Kidney (tissue), 14 donors: ENCODE results near the gene ZNF358. TPM values are rescaled to one million over a fixed set of nuclear protein-coding genes. Genes with fewer than 3 reads are reported as not detected.

ENCODE experiments used
- DNase-seq, 5 donors: peaks; one replicate each; pipeline ENCODE4 v3.0.0-alpha.2; 2013 to 2020
- FAIRE-seq: peaks from 2 replicates; lab custom pipeline; 2012; peaks lifted over from hg19 to GRCh38; lab: Jason Lieb, UNC
- H3K27ac ChIP-seq, 2 donors: one replicate each; pipeline ENCODE4 v1.7.0; 2013; ENCODE audit warnings: low read depth in 2 of 2, low read length in 2 of 2, inconsistent platforms in 1 of 2
- H3K27me3 ChIP-seq: one replicate; pipeline ENCODE4 v1.7.1; 2013; ENCODE audit warnings: low read length, inconsistent platforms; ENCODE audit not compliant: control insufficient read depth, insufficient read depth
- H3K36me3 ChIP-seq, 3 donors: one replicate each; pipeline versions ENCODE4 v1.7.0 to v1.7.1; 2013; ENCODE audit warnings: low read length in 3 of 3, control low read depth in 1 of 3, inconsistent platforms in 1 of 3; ENCODE audit not compliant: insufficient read depth in 3 of 3, control insufficient read depth in 2 of 3
- H3K4me1 ChIP-seq, 3 donors: one replicate each; pipeline versions ENCODE4 v1.7.0 to v1.7.1; 2013; ENCODE audit warnings: low read length in 3 of 3, inconsistent platforms in 1 of 3, low read depth in 1 of 3; ENCODE audit not compliant: control insufficient read depth in 2 of 3, insufficient read depth in 2 of 3
- H3K4me3 ChIP-seq, 3 donors: one replicate each; pipeline versions ENCODE4 v1.7.0 to v1.8.1; 2013; ENCODE audit warnings: low read length in 3 of 3, control low read depth in 1 of 3, inconsistent platforms in 1 of 3
- H3K9ac ChIP-seq, 3 donors: one replicate each; pipeline versions ENCODE4 v1.7.0 to v1.7.1; 2013; ENCODE audit warnings: low read length in 3 of 3, control low read depth in 1 of 3, inconsistent platforms in 1 of 3
- H3K9me3 ChIP-seq, 3 donors: one replicate each; pipeline versions ENCODE4 v1.7.0 to v1.7.1; 2013; ENCODE audit warnings: low read length in 3 of 3, control low read depth in 1 of 3, inconsistent platforms in 1 of 3; ENCODE audit not compliant: control insufficient read depth in 2 of 3, insufficient read depth in 1 of 3
- CTCF ChIP-seq: IDR thresholded peaks from 3 replicates; pipeline ENCODE4 v1.5.1; 2012; ENCODE audit warnings: mild to moderate bottlenecking, moderate library complexity, borderline replicate concordance; ENCODE audit not compliant: insufficient read depth; ENCODE audit errors: extremely low read depth
- intact Hi-C: fragments of 100-400 bp; cut with DNase I; formaldehyde crosslinking; loops from one replicate; pipeline ENCODE4 v1.11.1; 2022
- polyA plus RNA-seq: library from polyadenylated mRNA; stranded (reverse); fragments of 350-450 nt; fragmentation: Illumina TruSeq; extraction: RNeasy Lipid Tissue Mini Kit (QIAGEN cat#74804); gene quantifications from one replicate; pipeline ENCODE4 v1.2.3, GENCODE V29; 2014; ENCODE audit warnings: low read depth, low replicate concordance; ENCODE audit not compliant: insufficient read depth
- total RNA-seq: library from RNA; stranded (reverse); fragmentation: NEBNext Ultra II Directional; extraction: Animal tissue kit (Norgen Biotek cat#: 25700); gene quantifications from one replicate; pipeline ENCODE4 v1.2.1, GENCODE V29; 2021
- donor health status: control.
- donor health status: control.
- donor health status: control.
- donor health status: control.
- donor health status: control.
- donor health status: DM: yes; HTN: yes; CAD: no.
- donor health status: Normal renal cell carcinoma (clear cell type).

The ZNF358 gene
- total and polyA plus RNA-seq, 2 donors from 2014 or later = 39.1 to 79.1 TPM

DNA sequence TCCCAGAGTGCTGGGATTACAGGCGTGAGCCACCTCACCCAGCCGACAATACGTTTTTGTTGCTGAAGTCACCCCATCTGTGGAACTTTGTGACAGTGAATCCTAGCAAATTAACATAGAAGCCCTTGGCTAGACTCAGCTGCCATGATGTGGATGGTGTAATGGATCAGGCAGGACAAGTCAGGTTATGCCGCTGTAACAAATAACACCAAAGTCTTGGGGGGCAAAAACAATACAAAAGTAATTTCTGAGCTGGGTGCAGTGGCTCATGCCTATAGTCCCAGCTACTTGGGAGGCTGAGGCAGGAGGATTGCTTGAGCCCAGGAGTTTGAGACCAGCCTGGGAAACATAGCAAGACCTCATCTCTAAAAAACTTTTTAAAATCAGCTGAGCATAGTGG, 49.0 kb downstream of the ZNF358 start:
- no peak overlapping the region for H3K9ac ChIP-seq
- H3K27ac ChIP-seq = no peak overlapping the region
- no peak for TF ChIP-seq CTCF
- no peak for DNase-seq
- H3K4me3 ChIP-seq = no peak overlapping the region
- no peak for FAIRE-seq
- no peaks in the 10 kb centered on the region for H3K4me1 ChIP-seq
- H3K9me3 ChIP-seq = no peaks in the 10 kb centered on the region
- peaks cover 0 to 5% (median 0%) of the 10 kb centered on the region in 3 donors for H3K36me3 ChIP-seq
- no peaks in the 10 kb centered on the region for H3K27me3 ChIP-seq
- intact Hi-C loops = no loop called here

DNA sequence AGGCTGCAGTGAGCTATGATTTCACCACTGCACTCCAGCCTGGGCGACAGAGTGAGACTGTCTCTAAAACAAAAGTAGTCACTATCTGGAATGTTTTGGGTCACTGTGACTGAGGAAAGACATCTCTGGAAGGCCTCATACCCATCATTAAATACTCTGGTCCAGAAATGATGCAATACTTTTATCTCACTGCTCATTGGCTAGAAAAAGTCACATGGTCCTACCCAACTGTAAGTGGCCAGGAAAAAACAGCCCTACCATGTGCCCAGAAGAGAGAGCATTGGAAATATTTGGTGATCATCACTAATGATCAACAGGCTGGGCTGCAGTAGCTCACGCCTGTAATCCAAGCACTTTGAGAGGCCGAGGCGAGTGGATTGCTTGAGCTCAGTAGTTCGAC, 49.4 kb downstream of the ZNF358 start:
- Histone ChIP-seq H3K27ac (no peak overlapping the region), H3K27me3 (no peaks in the 10 kb centered on the region), H3K4me3 (no peak overlapping the region), H3K36me3 (peaks cover 0 to 2% (median 0%) of the 10 kb centered on the region in 3 donors), H3K9ac (no peak overlapping the region), H3K9me3 (no peaks in the 10 kb centered on the region), H3K4me1 (no peaks in the 10 kb centered on the region)
- TF ChIP-seq CTCF = no peak
- FAIRE-seq (no peak), DNase-seq (no peak)
- intact Hi-C loops = no loop called here

Other genes starting within 250 kb of the ZNF358 start
- gene INSR, start 221.7 kb upstream of the ZNF358 start, total RNA-seq = 50.4 TPM
- 15.5 TPM for gene INSR, start 221.7 kb upstream of the ZNF358 start, polyA plus RNA-seq
- gene ARHGEF18, start 167.2 kb upstream of the ZNF358 start, total RNA-seq = 42.6 TPM
- gene ARHGEF18, start 167.2 kb upstream of the ZNF358 start, polyA plus RNA-seq = 18.5 TPM
- 7.8 TPM for gene PEX11G, start 27.1 kb upstream of the ZNF358 start, total RNA-seq
- 20.8 TPM for gene PEX11G, start 27.1 kb upstream of the ZNF358 start, polyA plus RNA-seq
- gene MCOLN1, start 6.5 kb downstream of the ZNF358 start, total RNA-seq = 24.0 TPM
- gene MCOLN1, start 6.5 kb downstream of the ZNF358 start, polyA plus RNA-seq = 25.7 TPM
- 101 TPM for gene PNPLA6, start 19.6 kb downstream of the ZNF358 start, total RNA-seq
- 80.9 TPM for gene PNPLA6, start 19.6 kb downstream of the ZNF358 start, polyA plus RNA-seq
- 18.5 TPM for gene CAMSAP3, start 79.8 kb downstream of the ZNF358 start, total RNA-seq
- 19.3 TPM for gene CAMSAP3, start 79.8 kb downstream of the ZNF358 start, polyA plus RNA-seq
- 44.4 TPM for gene XAB2, start 113.4 kb downstream of the ZNF358 start, total RNA-seq
- gene XAB2, start 113.4 kb downstream of the ZNF358 start, polyA plus RNA-seq = 34.2 TPM
- 112 TPM for gene PET100, start 113.7 kb downstream of the ZNF358 start, total RNA-seq
- 181 TPM for gene PET100, start 113.7 kb downstream of the ZNF358 start, polyA plus RNA-seq
- gene PCP2, start 117.6 kb downstream of the ZNF358 start, total RNA-seq = 6.1 TPM
- 8.9 TPM for gene PCP2, start 117.6 kb downstream of the ZNF358 start, polyA plus RNA-seq
- 136 TPM for gene STXBP2, start 121.0 kb downstream of the ZNF358 start, total RNA-seq
- gene STXBP2, start 121.0 kb downstream of the ZNF358 start, polyA plus RNA-seq = 74.8 TPM
- 1.1 TPM for gene RETN, start 152.9 kb downstream of the ZNF358 start, total RNA-seq
- not detected for gene RETN, start 152.9 kb downstream of the ZNF358 start, polyA plus RNA-seq
- gene MCEMP1, start 161.0 kb downstream of the ZNF358 start, total RNA-seq = 0.38 TPM
- gene MCEMP1, start 161.0 kb downstream of the ZNF358 start, polyA plus RNA-seq = 0.28 TPM
- gene TRAPPC5, start 164.7 kb downstream of the ZNF358 start, total RNA-seq = 82.6 TPM
- gene TRAPPC5, start 164.7 kb downstream of the ZNF358 start, polyA plus RNA-seq = 222 TPM
- gene FCER2, start 186.0 kb downstream of the ZNF358 start, total RNA-seq = 1.0 TPM
- gene FCER2, start 186.0 kb downstream of the ZNF358 start, polyA plus RNA-seq = not detected
- 0.72 TPM for gene CLEC4G, start 216.0 kb downstream of the ZNF358 start, total RNA-seq
- 1.1 TPM for gene CLEC4G, start 216.0 kb downstream of the ZNF358 start, polyA plus RNA-seq
- 11.7 TPM for gene CD209, start 231.4 kb downstream of the ZNF358 start, total RNA-seq
- 1.2 TPM for gene CD209, start 231.4 kb downstream of the ZNF358 start, polyA plus RNA-seq
- 0.54 TPM for gene CLEC4M, start 247.1 kb downstream of the ZNF358 start, total RNA-seq
- gene CLEC4M, start 247.1 kb downstream of the ZNF358 start, polyA plus RNA-seq = not detected